ENCODE measurements around the gene PPP1R17.

The PPP1R17 gene
- 0.28 to 3.1 (median 1.3) reads per million in 17 experiments for total RNA-seq

DNA sequence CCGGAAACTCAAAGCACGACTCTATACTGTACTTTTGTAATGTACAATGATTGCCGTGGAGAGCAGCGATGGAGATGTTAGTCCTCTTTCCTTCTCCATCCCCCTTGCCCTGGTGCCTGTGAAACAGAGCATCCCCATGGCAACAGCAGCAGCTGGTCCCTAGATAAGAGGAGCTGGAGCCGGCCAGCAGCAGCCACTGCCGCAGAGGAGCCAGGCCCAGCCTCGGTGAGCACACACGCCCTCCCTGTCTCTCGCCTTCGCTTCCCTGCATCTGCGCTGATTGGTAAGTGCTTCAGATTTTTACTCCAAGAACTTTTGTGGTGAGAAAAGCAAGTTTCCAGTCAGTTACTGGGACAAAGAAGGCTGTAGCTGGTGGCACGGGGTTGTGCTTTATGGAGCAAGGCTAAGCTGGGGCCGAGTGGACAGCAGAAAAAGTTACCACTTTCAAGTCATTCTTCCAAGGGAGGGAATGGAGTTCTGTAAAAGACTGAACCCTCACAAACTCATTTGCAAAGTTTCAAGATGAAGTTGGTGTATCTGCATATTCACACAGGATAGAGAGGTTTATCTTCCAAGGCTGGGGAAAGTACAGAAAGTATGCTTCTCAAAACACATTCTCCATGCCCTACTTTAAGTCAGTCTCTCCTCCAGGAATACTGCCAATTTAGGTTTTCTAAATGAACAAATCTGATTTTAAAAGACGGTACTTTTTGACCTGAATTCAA lies at the start of gene PPP1R17:
Gene PPP1R17, plus strand, starts transcription at position 192 of the 725 bp plus-strand sequence. CDS start 5,227 bp downstream, outside the sequence.
- DNase-seq: no peak

DNA sequence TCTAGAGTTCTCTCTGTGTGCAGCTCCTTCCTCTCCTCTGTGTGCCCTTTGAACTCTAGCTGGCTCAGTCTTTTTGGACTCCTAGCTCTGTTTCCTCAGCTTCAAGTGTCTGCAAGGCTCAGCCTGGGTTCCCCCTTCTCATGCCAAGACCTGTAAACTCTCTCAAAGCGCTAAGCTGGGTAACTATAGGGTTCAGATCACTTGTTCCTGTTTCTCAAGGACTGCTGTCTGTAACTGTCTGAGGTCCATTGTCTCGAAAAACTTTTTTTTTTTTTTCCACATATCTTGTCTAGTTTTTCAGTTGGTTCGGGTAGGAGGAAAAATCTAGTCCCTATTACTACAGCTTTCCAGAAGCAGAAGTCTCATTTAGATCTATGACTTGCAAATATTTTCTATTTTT lies 46.6 kb upstream of the PPP1R17 start:
- DNase-seq: peak; percentile 38 to 76 (median 66)

DNA sequence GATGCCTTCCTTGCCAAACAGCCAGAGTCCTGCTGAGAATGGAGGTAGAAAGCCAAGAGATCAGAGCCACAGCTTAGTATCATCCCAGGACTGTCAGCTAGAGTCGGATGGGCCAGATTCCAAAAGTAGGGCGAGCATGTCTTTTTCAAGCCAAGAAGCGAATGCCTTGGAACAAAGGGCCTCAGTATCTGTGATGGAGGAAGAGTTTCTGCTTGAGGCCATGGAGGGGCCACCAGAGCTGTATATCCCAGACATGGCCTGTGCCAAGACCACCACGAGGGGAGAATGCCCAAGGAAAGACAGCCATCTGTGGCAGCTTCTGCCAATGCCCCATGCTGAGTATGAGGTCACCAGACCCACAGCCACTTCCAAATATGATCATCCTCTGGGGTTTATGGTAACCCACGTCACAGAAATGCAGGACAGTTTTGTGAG lies 44.3 kb upstream of the PPP1R17 start:
- DNase-seq: no peak

DNA sequence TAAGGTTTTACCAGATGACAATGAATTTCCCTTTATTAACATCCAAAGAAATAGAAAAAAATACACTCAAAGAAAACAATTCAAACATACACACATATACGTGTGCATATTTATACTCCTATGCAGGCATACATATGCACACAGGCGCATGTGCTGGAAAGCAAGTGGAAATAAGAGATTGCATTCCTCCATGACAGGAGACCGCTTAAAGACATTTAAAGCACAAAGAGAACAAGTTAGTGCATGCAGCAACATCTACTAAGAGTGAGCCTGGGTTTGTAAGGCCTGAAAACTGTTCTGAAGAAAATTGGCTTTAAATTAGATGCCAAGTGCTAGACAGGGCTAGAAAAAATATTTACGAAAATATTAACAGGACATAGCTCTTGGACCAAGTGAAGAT lies 40.1 kb upstream of the PPP1R17 start:
- DNase-seq: no peak

DNA sequence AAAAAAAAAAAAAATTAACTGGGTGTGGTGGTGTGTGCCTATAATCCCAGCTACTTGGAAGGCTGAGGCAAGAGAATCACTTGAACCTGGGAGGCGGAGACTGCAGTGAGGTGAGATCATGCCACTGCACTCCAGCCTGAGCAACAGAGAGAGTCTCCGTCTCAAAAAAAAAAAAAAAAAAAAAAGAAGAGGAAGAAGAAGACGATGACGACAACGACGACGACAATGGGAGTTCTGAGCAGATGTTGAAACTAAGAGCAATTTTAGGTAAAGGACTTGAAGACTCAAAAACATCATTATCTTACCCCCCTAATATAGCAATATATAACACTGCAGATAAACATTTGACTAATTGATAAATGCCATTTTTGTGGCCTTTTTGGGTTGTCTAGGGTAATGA lies 39.5 kb upstream of the PPP1R17 start:
- peak; percentile 66 to 82 (median 72) for DNase-seq

DNA sequence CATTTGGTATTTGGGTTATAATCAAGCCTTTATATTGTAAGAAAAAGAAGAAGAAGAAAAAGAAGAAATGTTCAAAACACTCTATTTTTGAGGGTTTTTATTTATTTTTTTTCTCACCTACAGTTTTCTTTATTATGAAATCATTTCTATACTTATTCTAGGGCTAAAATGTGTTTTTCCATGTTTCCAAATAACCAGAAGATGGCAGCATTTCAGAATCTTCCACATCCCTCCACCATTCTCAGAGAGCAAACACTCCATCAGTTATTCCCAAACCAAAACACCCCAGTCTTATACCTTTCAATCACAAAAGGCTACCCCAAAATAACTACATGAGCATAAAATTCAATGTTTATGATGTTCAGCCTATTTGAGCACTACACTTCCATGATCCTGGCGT lies 38.7 kb upstream of the PPP1R17 start:
- DNase-seq: peak in 3 of 4 experiments; percentile 14 to 59 (median 37)

DNA sequence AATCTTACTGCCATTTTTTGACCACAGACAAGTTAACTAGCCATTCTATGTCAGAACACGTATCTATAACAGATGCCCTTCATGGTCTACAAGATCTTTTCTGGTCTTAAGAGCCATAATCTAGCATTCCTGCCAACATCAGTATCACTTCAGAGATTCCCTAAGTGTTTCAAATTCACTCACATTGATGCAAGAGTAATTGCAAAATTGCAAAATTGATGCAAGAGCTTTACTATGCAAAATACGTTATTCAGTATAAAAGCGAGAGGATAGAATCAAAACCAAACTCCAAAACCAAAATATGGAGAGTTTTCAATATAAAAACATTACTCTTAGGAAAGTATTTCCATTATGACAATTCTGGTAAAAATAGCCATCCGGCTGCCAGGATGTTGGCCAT lies 38.1 kb upstream of the PPP1R17 start:
- peak in 1 of 4 experiments; percentile 15 for DNase-seq

DNA sequence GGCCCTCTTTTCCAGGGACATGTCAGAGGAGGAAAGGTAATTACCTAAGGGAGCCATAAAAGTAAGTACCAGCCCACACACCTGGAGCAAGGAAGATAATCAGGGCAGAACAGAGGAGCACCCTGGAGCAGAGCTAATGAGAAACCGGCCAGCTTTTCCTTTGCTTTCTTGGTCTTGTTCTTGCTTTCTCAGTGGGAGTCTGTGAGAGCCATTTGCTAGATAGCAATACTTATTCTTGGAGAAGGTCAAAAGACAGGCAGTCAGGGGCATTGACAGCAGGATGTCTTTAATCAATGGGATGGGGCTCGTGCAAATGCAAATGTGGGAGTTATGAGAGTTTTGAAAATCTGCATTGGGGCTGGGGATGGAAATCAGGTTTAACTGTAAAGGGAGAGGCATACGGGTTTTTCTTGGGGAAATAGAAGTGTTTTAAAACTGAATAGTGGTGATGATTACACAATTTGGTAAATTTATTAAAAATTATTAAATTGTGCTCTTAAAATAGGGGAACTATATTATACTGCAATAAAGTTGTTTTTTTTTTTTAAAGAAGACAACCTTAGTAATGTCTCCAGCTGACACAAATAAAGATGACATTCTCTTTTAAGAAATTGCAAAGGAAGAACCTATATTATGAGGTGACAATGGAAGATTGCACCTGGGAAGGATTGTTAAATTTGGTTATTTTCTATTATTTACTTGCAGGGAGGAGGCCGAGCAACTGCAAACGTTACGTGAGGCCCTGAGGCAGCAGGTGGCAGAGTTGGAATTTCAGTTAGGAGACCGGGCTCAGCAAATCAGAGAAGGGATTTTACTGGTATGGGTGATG lies 35.6 kb upstream of the PPP1R17 start:
- no peak for DNase-seq

DNA sequence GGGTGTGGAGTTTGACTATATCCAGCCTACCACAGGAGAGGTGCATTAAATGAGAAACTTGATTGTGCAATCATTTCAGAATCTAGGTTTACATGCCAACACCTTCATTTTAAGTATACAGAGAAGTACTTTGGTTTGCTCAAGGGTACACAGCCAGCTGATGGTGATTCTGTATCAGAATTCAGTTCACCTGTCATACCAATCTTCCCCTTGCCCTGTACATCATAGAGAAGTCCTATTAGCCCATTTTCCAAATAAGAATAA lies 35.0 kb upstream of the PPP1R17 start:
- DNase-seq: no peak

DNA sequence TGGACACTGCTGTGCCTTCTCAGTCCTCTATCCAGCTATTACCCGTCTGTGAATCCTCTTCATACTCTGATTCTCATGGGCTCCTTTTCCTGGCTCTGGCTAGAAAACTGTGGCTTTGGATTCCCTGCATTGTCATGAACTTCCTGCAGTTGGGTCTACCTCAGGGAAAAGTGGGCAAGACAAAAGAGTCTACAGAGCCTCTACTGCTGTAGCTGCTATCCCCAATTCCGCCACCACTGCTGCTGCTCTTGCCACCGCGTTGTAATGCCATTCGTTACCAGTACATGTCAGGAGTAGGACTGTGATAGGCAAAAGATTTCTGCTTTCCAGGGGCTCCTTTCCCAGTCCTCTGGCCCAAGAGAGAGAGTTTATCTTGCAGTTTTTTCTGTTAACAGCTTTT lies 23.9 kb upstream of the PPP1R17 start:
- DNase-seq: peak in 1 of 4 experiments; percentile 6

DNA sequence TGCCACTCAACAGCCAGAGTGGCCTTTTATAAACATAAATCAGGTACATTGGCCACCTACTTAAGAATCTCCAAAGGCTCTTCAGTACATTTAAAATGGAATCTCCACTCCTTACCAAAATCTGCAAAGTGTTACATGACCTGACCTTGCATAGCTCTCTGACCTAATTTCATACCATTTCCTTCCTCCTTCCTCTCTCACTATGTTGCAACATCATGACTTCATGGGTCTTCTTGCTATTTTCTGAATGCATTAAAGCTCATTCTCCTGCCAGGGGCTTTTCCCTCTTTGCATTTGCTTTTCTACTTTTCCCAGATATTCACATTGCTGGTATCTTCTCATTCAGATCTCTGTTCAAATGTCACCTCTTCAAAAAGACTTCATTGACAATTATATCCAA lies 22.1 kb upstream of the PPP1R17 start:
- DNase-seq: peak; percentile 41 to 85 (median 65)

DNA sequence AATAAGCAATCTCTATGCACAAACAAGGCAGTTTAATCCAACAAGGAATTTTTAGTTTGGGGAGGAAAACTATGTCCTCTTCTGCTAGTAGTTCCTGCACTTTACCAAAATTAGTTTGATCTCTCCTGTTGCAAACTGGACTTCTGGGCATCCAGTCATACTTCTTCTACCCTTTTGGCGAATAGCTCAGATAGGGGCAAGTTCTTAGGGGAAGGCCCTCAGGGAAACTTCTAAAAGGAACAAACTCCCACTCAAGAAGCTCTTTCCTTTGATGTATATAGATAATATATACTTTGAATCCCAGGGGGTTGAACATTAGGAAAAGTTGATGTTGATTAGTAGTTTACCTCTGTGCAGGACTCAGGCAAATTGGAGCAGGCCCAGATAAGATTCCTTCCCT lies 21.5 kb upstream of the PPP1R17 start:
- DNase-seq: peak in 2 of 4 experiments; percentile 29 to 42

DNA sequence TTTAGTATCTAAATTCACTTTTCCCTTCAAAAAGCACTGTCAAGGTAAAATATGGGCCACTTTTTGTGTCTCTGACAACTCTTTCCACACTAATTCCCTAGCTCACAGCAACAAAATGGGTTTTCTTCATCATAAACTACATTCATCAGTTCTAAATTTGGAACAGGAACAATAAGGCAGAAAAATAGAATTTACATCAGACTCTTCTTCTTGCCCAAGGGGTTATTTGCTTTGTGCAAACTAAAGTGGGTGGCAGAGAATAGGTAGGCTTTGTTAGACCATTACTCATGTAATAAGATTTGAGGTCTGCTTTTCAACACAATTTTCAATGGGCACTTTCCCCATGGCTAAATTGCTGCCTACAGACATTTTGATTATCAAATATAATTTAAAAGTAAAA lies 17.6 kb upstream of the PPP1R17 start:
- DNase-seq: peak in 2 of 4 experiments; percentile 51 to 62

DNA sequence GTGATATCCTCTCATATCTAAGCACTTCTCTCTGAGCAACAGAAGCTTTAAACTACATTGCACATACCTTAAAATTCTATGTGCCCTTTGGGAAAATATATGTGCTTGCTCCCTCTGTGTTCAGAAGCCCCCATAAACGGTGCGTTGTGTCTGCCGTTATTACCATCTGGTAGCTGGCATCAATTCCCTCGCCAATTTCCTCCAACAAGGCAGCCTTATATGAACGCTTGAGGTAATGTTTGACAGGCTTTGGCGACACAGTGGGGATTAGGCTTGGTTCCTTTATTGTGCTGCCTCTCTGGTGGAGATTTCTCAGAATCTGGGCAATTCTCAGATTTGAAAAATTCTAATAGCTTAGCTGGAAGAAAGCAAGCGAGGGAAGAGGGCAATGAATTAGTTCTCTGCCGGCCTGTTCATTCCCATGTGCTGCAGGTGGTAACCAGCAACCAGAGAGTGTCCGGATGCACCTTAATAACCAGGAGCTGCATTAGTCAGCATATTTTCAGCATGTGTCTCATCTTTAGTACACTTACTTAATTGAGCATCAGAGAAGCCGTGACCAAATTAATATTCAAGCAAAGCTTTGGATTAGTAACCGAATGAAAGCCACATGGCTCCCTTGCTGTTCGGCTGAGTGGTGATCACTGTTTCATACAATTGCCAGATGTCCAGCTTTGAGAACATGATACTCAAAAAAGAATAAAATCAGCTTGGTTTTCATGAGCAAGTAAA lies 7.3 kb upstream of the PPP1R17 start:
- no peak for DNase-seq

DNA sequence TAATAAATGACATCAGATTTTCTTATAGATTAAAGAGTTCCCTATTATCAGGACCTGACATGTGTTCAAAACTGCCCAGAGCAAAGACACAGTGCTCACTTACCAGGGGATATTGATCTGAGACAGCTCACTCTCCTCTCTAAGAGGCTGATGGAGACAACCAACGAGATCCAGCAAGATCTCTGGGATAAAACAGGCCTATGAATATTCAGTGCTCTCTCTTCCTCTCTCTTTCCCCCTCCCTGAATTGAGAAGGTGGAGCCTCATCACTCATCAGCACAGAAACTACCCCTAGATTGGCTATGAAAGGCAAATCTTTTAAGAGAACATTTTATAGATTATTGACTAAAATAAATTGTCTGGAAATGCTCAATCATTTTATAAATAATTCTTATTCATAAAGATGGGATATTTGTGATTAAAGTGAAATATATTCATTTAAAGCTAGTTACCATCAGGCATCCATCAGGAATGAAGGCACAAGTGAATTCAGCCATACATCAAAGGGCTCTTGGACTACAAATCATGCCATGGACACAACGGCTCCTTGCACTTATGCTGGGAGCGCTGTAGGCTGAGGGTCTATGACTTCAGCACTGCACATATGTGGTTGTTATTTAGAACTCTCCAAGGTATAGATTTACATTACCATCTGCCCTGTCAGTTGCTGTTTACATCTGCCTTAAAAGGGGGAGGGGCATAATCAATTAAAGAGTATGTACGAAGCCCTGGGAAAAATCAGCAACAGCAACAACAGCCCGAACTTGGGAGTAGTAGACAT lies 3.4 kb upstream of the PPP1R17 start:
- no peak for DNase-seq

DNA sequence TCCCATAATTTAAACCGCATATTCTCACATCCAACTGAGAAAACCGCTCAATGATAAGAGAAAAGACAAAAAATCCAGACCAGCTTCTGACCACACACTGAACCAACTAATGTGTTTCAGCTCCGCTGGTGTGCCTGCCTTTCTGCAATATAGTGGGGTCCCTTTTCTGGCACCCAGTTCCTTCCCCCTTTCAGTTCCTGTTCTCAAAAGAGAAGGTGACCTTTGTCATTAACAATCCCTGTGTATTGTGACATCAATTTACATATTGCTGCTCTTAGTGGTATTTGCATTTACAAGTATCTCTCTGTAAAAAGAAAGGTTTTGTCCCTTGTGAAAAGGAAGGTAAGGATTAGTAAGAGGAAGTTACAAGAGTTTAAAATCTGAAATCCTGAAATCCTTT lies 1.4 kb downstream of the PPP1R17 start:
- DNase-seq: peak; percentile 61 to 86 (median 76)

DNA sequence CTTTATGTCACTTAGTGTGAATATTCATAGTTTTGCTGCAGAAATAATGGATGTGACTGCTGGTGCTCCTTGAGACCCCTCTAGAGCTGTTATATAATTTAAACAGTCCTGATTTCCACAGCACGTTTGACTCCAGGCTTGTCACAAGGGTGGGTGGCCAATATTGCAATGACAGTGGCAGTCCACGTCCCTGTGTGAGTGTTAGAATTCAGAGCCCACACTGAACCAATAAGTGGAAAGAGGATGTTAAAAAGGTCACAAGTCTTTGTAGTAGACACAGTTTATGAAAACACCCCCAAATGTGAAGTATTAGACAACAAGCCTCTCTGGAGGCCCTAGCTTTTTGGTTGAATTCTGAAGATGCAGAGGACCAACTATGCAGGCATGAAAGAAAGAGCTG lies 2.0 kb downstream of the PPP1R17 start:
- peak; percentile 50 to 82 (median 70) for DNase-seq

DNA sequence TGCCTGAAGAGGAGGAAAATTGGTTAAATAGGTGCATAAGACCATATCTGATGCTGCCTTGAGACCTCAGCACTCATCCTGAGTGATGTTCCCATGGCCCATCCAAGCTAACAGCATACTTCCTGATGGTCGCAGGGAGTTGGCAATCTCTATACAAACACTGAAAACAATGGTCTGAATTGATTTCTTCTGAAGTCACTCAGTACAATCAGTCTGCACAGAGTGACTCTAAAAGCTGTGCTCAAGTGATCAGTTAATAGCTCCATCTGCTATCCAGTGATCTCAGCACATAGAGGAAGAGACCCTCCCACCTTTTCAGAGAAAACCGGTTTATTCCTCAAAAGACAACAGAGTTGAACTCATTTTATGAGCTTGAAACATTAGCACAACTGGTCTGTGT lies 3.9 kb downstream of the PPP1R17 start:
- DNase-seq: no peak

DNA sequence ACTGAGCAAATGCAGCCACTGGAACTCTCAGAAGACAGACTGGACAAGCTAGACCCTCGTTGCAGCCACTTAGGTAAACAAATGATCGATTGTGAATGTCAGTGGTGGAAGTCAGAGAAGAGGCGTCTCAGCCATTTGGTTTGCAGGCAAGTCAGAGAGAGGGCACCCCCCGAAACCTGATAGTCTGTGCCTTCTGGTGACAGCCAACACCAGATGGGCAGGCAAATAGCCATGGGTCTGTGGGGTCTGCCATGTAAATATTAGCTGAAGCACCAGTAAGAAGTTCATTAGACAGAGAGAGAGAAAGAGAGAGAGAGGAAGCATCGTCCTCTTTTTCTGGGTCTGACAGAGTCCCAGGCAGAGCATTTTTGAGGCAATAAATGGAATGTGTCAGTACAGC lies 5.4 kb downstream of the PPP1R17 start:
- DNase-seq: no peak

DNA sequence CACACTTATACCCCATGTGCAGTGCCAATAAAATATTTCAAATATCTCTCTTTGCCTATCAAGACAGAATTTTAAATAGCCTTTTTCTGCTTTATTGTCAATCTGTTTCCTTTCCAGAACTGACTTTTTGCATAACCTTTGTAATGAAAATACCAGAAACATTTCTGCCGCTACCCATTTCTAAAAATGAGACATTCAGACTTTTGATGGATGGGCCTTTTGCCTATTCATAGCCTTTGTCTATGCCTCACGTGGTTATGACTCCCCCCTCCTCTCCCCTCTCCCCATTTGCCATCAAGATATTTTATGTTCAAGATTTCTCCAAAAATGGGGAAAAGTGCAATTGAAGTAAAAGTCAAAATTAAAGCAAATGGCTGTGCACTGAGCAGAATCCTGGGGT lies 5.9 kb downstream of the PPP1R17 start:
- DNase-seq: no peak

DNA sequence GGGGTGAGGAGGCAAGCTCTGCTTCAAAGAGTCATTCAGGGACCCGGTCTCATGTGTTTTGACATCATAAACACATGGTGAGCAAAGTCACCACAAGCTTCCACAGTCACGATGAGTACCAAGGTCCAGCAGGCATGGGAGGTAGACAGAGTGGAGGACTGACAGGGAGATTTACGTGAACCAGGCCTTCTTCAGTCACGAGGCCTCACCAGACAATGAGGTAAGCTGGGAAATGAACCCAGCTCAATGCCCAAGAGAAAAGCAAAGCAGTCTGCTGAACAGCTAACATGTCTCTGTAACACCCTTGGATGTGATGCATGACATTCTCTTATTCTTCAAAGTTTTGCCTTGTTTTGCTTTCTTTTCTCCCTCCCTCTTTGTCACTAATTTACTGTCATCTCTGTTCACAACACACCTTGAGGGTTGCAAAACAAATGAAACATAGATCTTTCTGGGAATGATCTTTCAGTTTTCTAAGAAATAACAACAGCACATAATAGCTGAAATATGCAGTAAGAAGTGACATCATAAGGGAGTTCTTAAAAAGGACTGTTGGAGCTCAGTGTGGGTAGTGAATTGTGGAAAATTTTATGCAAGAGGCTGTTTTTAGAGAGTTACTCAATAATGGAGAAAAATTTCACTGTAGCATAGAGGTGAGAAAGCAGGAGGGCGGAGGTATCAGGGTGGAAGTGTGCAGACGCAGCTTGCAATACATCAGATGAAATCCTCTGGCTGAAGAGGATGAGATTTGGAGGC lies 9.0 kb downstream of the PPP1R17 start:
- DNase-seq: peak; percentile 56 to 85 (median 72)

DNA sequence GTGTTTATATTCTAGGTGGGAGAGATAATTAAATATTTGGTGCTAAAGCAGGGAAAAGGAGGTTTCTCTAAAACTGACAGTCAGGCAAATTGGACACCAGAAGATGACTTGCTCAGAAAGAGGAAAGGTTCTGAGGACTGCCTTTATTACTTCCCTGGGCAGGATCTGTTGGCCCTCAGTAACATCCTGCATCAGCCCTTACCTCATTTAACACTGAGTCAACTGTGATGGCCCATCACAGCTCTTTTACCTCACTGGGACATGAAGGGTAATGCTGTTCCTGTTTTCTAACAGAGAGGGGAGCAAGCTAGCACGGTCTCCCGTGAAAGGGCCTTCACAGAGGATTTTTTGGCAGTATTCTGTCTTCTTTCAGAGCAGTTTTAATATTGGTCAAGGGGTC lies 12.0 kb downstream of the PPP1R17 start:
- peak; percentile 25 to 93 (median 72) for DNase-seq

Data from suppressor macrophage (primary cell).